Putamen (tissue), 1 donor: ENCODE results near the gene CRY1.

Experiments used
- DNase-seq: peaks from one replicate; pipeline ENCODE4 v3.0.0-alpha.2; 2016; ENCODE audit warnings: low spot score

Gene CRY1

DNA sequence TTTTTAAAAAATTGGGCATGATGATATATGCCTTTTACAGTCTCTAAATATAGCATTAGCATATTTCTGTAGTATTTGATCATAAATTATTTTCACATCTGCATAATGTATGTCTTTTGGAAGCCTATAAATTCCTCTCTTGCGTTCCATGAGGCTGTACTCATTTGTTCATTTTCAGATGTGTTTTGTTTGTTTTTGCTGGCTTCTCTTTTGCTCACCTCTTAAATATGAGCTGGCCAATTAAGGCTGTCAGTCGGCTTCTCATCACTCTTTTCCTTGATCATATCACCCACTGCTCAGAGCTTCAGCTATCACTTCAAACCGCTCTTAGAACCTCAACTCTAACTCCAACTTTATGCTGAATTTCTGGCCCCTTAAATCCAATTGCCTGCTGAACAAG lies 131.1 kb downstream of the CRY1 start:
- no peak for DNase-seq

DNA sequence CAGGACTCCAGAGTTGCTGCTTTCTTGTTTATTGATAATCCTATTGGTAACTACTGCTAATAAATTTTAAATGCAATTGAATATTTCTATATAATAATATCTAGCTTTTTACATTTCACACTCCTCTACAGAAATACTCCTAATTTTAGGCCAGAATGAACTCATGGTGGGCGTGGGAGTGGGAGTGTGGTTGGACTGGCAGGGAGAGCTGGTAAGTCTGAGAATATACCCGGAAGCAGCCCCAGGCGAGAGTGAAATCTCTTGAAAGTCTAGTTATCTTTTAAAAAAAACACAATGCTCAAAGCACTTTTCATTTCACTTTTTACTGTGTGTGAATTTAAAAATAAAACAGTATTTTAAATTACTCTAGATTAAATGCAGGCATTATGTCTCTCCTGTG lies 132.9 kb downstream of the CRY1 start:
- no peak for DNase-seq

DNA sequence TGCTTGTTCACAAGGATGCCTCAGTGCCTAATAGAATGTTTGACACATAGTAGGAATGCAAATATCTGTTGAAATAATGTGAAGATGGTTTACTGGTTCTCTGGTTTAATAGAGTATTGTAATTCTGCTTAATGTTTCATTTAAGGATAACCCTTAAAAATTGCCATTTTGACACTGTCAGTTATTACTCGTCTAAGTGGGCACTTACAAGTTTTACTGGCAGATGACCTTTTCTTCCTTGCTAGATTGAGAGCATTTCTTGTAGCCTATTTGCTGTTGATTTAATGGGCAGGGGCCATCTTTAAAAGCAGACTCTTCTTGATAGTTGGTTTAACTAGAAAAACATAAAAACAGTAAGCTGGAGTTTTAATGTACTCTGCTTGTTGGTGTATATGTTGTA lies 135.8 kb downstream of the CRY1 start:
- DNase-seq: no peak

DNA sequence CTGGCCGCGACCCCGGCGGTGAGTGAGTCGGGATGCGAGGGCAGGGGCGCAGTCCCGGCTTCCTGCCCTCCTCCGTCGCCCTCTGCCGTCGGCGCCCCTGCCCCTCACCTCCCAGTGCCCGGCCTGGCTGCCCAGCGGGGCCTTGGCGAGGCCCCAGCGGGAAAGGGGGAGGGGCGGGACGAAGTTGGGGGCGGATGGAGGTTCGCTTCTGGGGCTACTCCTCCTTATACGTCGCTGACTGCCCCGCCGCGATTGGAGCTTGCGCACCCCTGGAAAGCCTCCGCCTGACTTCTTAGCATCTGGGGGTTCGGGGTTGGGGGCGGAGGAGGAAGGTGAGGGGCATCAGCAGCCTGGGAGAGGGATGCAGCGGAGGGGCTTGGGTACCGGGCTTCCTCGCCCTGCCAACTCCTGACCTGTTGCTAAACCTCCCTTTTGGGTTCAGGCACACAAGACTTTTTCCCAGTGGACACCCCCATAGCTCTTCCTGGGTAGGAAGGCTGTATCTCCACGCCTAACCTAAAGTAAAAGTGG lies 137.2 kb downstream of the CRY1 start:
- peak; percentile 43 for DNase-seq

DNA sequence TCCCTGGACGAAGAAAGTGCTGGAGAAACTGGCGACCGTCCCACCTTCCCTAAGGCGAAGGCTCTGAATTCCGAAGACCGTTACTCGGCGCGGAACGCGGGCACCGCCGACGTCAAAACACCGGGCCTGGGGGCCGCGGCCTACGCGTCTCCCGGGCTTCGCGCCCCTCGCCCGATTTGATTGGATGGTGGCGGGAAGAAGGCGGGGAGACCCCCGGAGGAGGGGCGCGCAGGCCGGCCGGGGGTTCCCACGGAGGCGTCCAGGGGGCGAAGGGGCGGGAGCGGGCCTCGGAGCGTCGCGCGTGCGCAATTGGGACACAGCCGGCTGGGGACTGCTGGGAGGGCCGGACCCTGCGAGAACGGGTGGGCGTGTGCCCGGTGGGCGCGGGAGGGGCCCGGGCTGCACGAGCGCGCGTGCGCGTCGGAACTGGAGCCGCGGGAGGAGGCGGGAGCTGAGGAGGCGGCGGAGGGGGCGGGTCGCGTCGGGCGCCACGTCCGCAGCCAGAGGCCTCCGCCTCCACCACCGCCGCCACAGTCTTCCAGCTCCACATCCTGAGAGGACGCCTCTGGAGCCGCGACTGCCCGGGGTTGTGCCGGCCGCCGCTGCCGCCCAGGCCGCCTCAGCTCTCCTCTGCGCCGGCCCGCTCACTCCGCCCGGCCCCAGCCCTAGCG lies 137.8 kb downstream of the CRY1 start, which contains the start of gene TMEM263:
Gene TMEM263 (plus strand): TSS at position 531 of the 671 bp plus-strand sequence. CDS start 11,210 bp downstream, outside the sequence.
- DNase-seq: peak; percentile 92

DNA sequence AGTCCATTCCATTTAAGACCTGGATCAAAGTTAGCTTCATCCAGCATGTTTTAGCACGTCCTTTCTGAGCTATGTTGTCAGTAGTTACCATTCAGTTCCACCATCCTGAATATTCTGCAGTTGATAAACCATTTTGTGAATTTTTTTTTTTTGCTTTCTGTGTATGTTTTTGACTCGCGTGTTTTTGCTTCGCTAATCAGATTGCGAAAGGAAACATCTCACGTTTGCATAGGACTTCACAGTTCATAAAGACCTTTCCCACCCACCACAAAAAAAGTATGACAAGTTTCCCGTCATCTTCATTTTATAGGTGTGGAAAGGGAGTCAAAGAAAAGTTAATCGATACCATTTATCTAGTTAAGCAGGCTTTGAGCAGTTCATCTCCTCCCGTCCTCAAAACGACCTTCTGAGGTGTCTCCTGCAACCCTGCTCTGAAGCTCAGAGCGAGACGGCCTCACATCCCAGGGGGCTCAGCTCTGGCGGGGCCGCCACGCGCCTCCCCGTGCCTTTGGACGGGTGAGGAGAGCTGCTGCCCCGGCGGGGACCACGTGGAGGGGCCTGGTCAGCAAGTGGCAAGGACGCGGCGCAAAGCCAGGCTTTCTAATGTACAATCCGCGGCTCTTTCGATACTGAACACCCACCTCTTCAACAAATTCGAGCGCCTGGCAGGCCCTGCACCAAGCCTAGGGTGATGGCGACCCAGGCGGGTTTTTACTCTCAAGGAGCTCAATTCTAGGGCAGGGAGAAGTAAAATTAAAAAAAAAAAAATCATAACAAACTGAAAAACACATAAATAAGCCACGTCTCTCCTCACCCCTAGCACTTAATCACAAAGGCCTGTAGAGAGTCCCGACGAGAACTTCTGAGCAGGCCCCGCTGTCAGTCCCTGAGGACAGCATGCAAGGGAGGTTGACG lies 138.6 kb downstream of the CRY1 start:
- peak; percentile 12 for DNase-seq

DNA sequence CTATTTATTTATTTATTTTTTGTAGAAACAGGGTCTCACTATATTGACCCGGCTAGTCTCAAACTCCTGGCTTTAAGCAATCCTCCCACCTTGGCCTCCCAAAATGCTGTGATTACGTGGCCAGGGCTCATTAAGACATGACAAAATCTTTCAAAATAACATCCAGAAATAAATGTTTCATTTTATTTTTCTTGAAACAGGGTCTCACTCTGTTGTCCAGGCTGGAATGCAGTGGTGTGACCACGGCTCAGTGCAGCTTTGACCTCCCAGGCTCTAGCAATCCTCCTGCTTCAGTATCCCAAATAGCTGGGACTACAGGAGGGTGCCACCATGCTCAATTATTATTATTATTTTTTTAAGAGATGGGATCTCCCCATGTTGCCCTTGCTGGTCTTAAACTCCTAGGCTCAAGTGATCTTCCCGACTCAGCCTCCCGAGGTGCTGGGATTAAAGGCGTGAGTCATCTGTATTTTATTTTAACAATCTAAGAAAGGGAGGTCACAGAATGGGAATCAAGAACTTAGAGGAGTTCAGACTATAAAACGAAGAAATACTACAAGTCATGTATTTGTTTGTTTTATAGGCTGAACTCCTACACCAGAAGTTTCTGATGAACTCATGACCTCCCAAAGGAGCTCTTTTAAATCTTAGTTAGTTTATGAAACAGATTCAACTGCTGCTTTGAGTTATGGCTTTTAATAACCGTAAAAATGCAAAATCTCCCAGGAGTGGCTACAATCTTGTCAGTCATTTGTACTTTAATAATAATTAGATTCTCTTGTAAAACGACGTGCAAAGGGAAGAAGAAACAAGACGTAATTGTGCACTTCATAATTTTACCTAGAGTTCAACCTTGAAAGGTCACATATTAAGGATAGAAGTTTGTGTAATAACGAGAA lies 139.7 kb downstream of the CRY1 start:
- no peak for DNase-seq

DNA sequence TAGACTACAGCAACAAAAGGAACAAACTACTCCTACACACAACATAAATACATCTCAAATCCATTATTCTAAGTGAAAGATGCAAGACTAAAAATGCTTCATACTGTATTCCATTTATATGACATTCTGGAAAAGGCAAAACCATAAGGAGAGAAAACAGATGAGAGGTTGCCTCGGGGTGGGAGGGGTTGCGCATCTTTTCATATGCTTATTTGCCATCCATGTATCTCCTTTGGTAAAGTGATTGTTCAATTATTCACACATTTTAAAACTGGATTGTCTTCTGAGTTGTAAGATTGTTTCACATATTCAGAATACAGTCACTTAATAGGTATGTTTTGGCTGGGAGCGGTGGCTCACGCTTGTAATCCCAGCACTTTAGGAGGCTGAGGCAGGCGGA lies 142.8 kb downstream of the CRY1 start:
- DNase-seq: no peak

DNA sequence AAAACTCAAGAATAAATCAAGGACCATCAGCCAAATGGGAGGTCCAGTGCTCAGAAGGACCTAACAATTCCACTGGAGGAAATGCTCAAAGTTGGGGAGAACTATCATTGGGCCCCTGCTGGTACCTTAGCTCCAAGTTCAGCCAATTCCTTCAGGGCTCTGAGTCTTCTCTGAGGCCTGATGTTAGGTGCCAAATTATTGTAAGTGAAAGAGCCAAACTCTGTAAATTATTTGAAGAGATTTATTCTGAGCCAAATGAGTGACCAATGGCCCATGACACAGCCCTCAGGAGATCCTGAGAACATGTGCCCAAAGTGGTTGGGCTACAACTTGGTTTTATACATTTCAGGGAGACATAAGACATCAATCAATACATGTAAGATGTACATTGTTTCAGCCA lies 145.9 kb downstream of the CRY1 start:
- DNase-seq: no peak

DNA sequence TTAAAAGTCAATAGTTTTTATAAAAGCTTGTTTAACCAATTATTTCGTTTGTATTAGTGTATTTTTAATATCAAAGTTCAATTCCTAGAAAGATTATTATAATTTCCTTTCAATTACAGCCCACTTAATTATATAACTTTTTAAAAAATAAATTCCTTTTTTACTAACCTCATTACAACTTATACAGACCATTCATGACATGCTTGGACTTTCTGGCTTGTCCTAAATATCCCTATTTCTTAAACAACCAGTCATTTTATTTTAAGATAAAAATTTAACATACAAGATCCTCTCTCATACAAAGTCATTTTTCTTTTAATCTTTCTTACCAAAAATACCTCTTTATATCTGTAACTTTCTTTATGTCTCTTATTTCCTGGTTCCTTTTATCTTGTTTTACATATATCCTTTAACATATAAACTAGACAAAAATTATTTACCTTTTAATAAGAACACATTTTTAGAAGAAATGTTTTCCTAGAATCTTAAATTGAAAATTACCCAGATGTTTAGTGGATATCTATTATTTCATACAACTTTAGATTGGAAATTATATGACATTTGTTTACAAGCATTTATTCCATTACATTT lies 148.0 kb downstream of the CRY1 start:
- DNase-seq: no peak

DNA sequence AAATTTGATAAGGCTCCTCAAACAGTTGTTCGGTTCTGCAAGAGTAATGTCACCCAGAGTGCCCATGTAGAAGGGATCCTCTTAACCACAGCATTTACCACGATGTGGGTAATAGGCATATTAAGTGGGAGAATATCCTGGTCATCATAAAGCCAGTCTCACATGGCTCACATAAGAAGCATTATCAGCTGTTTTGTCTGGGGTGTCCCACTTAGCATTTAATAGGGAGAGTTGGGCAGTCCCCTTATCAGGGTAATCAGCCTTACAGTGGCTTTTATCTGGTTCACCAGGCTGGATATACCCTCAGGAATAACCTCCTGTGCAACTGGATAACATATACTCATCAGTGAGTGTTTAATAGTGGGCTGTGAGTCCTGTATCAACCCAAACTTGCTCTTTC lies 150.6 kb downstream of the CRY1 start:
- no peak for DNase-seq

DNA sequence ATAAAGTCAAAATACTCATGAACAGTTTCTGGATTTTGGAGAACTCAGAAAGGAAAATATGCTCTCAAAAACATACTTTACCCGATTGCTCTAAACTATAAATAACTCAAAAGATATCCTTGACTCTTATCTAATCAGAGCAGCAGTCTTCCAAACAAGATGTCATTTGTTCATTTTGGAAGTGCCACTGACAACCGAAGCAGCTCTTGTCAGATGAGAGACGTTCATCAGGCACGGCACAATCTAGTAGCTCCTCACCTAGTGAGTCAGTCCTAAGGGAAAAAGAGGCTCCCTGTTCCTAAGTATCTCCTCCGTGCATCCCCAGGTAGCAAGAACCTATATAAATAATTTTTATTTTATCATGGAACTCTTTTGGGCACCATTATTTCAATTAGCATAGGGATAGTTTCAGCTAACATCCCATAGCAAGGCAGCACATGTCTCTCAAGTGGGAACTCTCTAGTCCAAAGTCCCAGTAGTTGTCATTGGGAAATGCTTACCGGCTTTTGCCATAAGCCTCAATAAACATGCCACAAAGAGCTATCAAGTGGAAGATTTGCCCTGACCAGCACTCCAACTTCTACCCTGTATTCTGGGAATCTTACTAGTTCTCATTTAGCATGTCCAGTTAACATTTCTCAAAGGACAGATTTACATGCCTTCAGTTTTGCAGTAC lies 151.7 kb downstream of the CRY1 start:
- no peak for DNase-seq
